M059J (cell line): ENCODE results near the gene IGHMBP2. TPM values are rescaled to one million over a fixed set of nuclear protein-coding genes. Genes with fewer than 3 reads are reported as not detected.

Experiments used
- DNase-seq: peaks from one replicate; pipeline ENCODE4 v3.0.0-alpha.2; 2012; ENCODE audit warnings: low read depth
- total RNA-seq: library from RNA; depleted of rRNA; stranded (reverse); fragments of >200 nt; shearing (Covaris generic); gene quantifications from 2 replicates; pipeline ENCODE4 v1.2.3, GENCODE V29; 2014

The IGHMBP2 gene
- total RNA-seq, 1 experiment from 2014 or later = 9.4 TPM

- DNase-seq = no peak
These were observed 36.2 kb downstream of the IGHMBP2 start for GRCh38 chr11:68939583-68940555.

- no peak for DNase-seq
These were observed 37.1 kb downstream of the IGHMBP2 start for GRCh38 chr11:68940651-68941323.

GRCh38 chr11:68941324-68942094 is 37.8 kb downstream of the IGHMBP2 start:
- DNase-seq = no peak

- no peak for DNase-seq
These were observed 38.5 kb downstream of the IGHMBP2 start for GRCh38 chr11:68942095-68942620.

GRCh38 chr11:68942751-68943271 is 39.1 kb downstream of the IGHMBP2 start:
- no peak for DNase-seq

GRCh38 chr11:68946416-68947090 is 42.9 kb downstream of the IGHMBP2 start:
- peak; percentile 87 for DNase-seq

- DNase-seq = no peak
These were observed 43.5 kb downstream of the IGHMBP2 start for GRCh38 chr11:68947151-68947550.

- no peak for DNase-seq
These were observed 44.8 kb downstream of the IGHMBP2 start for GRCh38 chr11:68948496-68948895.

GRCh38 chr11:68948935-68949334 is 45.2 kb downstream of the IGHMBP2 start:
- no peak for DNase-seq

- peak; percentile 26 for DNase-seq
These were observed 46.6 kb downstream of the IGHMBP2 start for GRCh38 chr11:68950270-68950669.

- no peak for DNase-seq
These were observed 47.1 kb downstream of the IGHMBP2 start for GRCh38 chr11:68950762-68951161.

- peak; percentile 42 for DNase-seq
These were observed 51.3 kb downstream of the IGHMBP2 start for GRCh38 chr11:68954836-68955606.

GRCh38 chr11:68955607-68955958 is 51.9 kb downstream of the IGHMBP2 start:
- DNase-seq = no peak

- peak; percentile 15 for DNase-seq
These were observed 52.5 kb downstream of the IGHMBP2 start for GRCh38 chr11:68956142-68956541.

- no peak for DNase-seq
These were observed 53.0 kb downstream of the IGHMBP2 start for GRCh38 chr11:68956547-68957254.

- DNase-seq = no peak
These were observed 54.5 kb downstream of the IGHMBP2 start for GRCh38 chr11:68958211-68958610.

GRCh38 chr11:68959465-68960293 is 56.0 kb downstream of the IGHMBP2 start:
- DNase-seq = no peak

- DNase-seq = no peak
These were observed 56.8 kb downstream of the IGHMBP2 start for GRCh38 chr11:68960294-68961071.
